Iris pigment epithelial cell (primary cell): ENCODE data around the gene PPP1R3F.
"Not testable (repeated sequence)": the region's sequence is repeated elsewhere in the genome, so short reads cannot be mapped to it uniquely, and the experiment has no call there.

ENCODE experiments used
- DNase-seq: peaks from one replicate; pipeline ENCODE4 v3.0.0-alpha.2; 2011; ENCODE audit warnings: low read depth

The PPP1R3F gene

DNA sequence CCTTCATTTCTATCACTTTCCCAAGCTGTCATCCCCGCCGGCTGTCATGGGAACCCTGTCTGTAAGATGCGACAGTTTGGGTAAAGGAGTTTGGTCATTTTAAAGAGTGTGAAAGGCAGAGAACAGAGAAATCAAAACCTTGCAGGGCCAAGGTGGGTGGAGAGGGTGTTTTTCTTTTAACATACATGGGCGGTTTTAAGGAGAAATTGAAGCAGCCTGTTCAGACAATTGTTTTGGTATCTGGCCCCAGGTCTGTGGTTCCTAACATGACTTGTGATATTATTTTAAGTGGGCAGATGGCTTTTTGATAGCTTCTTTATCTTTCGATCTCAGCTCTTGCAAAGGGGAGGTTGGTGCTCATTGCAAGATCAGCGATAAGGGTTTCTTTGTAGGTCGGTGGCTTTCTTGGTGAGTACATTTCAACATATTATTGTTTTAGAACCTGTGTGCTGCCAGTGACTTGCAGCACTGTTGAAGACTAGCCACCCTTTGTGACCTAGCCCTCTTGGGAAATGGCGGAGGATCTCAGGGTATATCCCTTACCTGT lies 3.7 kb downstream of the PPP1R3F start:
- DNase-seq: no peak

DNA sequence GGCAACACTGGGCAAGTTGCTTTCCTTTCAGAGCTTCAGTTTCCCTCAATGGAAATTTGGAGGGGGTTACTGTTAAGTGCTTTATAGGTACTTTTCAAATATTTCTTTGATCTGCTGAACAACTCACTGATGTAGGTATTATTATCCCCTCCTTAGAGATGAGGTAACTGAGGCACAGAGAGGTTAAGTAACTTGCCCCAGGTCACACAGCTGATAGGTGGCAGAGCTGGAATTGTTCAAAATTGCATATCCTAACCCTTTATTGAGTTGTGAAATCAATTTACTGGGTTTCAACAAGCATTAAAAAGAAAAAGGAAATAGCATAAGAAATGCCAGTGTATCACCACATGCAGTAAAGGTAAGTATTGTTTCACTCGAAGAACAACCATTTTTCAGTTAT lies 6.6 kb downstream of the PPP1R3F start:
- no peak for DNase-seq

DNA sequence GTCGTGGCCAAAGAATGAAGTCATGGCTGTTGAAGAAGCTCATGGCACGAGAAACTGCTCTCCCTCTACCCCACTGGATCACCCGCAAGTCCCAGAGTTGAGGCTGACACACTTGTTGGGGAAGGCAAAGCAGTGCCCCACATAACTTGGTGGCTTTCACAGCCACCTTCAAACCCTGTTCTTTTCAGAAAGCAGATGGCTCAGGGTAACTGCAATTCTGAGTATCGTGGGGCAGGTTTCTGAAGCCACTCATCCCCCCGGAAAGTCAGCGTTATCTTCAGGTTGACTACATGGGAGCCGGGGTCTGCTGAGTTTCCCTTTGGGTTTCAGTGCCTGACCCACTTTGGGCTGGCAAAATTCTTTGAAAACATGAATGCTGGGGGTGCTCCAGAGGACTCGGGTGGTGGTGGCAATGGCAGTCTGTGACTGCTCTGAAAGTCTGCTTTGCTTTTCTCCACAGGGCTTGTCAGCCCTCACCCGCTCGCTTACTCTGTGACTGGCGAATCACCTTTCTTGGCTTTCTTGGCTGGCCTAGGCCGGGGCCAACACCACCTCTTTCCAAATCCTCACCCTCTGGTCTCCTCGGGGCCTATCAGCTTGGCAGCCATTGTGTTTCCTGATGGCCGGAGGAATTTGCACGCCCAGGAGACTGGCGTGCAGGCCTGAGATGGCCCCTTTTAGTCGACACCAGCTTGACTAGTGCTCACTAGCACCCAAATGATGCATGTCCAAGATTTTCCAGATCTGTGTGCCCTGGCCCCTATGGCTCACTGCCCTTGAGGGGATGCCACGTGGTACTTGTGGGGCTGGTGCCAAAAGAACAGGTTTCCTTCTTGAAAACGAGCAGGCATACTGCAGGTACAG lies 7.3 kb downstream of the PPP1R3F start:
- peak; percentile 11 for DNase-seq

DNA sequence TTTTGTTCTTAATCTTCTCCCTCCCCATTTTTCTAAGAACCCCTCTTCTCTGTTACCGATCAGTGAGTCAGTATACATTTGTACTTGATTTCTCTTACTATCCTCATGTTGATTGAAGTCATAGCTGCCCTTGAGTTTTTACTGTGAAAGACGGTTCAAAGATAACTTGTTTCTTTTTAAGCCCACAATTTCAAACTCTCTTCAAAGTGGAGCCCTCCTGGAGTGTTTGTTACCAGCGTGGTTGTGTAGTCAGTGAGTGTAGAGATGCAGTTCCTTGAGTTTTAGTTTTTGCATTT lies 7.9 kb downstream of the PPP1R3F start:
- DNase-seq: no peak

GRCh38 chrX:49278081-49278480 lies 8.5 kb downstream of the PPP1R3F start:
- DNase-seq: no peak

GRCh38 chrX:49282647-49283011 lies 13.0 kb downstream of the PPP1R3F start:
- peak; percentile 20 for DNase-seq

DNA sequence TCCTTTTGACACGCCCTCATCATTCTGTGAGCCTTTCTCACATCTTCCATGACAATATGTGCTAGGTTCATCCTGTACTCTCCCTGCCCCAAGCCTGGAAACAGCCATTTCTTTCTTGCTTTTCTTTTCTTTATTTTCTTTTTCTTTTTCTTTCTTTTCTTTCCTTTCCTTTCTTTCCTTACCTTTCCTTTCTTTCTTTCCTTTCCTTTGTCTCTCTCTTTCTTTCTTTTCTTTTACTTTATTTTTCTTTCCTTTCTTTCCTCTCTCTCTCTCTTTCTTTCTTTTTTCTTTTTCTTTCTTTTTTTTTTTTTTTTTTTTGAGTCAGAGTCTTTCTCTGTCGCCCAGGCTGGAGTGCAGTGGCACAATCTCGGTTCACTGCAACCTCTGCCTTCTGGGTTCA lies 14.6 kb downstream of the PPP1R3F start:
- no peak for DNase-seq

GRCh38 chrX:49286136-49286535 lies 16.5 kb downstream of the PPP1R3F start:
- no peak for DNase-seq

DNA sequence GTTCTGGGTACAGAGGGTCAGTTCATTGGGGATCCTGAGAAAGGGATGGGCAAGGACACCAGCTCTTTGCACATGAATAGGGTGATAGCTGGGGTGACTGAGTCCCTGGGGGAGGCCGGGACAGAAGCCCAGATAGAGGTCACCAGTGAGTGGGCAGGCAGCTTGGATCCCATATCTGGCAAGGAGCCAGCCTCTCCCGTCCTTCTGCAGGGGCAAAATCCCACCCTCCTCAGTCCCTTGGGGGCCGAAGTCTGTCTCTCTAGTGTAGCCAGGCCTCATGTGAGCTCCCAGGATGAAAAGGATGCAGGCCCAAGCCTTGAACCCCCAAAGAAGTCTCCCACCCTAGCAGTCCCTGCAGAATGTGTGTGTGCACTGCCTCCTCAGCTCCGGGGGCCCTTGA lies 17.0 kb downstream of the PPP1R3F start:
- no peak for DNase-seq

DNA sequence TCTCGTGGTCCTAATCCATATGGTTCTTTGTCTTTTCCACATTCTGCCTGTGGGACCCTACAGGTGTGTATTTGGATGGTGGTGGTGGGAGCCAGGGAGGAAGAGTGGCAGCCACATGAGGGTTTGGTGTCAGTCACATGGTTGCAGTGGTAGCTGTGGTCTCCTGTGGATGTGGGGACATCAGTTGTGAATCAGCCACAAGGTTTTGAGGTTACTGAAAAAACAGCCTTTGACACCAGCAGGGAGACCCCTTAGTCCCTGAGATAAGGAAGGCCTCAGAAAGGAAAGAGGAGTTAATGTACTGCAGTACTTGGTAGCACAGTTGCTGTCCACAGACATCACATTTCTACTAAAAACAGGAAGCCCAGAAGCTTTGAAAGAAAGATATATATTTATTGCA lies 18.1 kb downstream of the PPP1R3F start:
- no peak for DNase-seq

- no peak for DNase-seq
Measured at GRCh38 chrX:49290215-49290614, 20.6 kb downstream of the PPP1R3F start.

- peak; percentile 47 for DNase-seq
Measured at GRCh38 chrX:49291615-49292337, 22.2 kb downstream of the PPP1R3F start.

DNA sequence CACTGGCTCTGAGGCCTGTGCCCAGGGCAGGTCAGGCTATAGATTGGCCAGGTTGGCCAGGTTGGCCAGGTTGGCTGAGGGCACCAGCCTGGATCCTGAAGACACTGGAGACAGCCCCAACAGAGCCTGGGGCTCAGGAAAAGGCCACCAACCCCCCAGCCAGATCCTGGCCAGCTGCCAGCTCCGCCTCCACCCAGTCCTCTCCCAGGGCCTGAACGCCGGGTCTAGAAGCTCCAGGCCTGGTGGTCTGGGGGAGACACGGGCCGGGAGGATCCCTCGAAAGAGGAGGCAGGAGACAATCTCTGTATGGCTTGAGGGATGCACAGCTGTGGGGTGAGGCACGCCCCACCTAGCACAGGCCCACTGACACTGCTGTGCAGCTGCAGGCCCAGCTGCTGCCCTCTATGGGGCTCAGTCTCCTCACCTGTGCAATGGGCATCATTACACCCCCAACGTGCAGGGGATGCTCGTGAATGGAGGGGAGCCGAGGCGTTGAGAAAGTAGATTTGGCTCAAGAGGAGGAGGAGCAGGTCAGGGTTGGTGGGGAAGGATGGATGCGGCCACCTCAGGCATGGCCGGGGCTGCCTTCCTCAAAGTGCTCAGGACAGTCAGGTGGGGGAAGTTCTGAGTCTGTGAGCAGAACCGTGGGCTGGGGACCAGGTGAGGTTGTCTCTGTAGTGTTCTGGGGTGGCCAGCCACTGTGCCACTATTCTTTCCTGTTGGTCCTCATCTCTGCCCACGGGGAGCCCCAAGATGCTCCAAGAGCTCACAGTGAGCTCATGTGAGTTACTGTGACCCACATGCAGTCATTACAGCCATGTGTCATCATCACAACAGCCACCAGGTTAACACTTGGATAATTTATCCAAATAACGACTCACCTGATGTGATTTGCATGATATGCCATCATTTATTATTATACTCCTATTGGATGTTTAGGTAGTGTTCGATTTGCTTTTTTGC lies 23.1 kb downstream of the PPP1R3F start:
- no peak for DNase-seq

- DNase-seq: not testable (repeated sequence)
Measured at GRCh38 chrX:49299293-49299692, 29.7 kb downstream of the PPP1R3F start.

GRCh38 chrX:49300703-49301102 lies 31.1 kb downstream of the PPP1R3F start:
- no peak for DNase-seq

GRCh38 chrX:49303346-49303745 lies 33.8 kb downstream of the PPP1R3F start, which contains the start of gene GAGE10:
Gene GAGE10, plus strand, starts transcription at chrX:49303646. Its CDS starts 1,214 bp downstream, at chrX:49304860.
- no peak for DNase-seq

GRCh38 chrX:49307775-49308174 lies 38.2 kb downstream of the PPP1R3F start:
- DNase-seq: not testable (repeated sequence)

DNA sequence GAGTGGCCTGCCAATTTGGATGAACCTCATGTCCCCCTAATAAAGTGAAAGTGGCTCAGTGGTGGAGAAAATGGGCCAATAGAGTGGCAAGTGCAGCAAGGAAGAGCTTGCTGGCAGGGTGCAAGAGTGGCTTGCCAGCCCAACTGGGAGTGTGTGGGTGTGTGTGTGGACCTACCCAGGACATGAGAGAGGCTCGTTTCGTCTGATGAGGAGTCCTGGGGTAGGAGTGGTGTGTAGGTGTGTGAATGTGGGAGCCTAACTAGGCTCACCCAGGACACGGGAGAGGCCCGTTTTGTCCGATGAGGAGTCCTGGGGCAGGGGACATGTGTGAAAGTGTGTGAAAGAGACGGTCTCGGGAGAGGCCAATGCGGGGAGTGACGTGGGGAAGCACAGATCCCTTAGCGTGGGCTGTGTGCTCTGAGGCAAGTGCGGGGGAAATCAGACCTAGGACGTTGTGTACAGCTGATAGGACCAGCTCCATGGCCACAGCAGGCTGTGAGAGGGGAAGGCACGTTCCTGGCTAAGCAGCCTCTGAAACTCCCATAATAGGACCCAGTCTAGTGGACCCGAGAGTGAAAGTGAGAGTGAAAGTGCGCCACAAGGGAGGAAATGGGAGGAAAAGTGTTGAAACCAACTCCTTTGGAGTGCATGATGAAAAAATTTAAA lies 39.1 kb downstream of the PPP1R3F start:
- DNase-seq: peak; percentile 9

DNA sequence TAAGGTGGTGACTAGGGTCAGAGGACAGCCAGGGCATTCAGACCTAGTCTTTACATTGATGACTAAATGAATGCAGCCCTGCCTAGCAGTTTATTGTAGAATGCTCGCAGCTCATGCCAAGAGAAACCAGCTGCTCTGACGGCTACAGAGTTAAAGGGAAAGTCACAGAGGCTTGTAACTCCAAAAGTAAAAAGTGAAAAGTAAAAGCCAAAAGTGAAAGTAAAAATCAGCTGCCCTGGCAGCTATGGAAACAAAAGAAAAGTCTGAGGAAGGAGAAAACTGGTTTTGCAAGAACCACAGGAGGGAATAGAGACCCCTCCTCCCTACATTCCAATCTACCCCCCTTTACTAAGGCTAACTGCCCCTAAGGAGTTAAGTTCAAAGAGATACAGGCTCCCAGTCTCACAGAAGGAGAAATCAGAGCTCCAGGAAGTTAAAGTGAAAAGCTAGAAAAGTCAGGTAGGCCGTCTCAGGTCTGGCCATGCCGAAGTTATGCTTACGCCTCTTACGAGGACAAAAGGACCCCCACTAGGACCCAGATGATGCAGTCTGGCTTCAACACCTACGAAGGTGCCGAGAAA lies 39.9 kb downstream of the PPP1R3F start:
- peak; percentile 22 for DNase-seq

- no peak for DNase-seq
Measured at GRCh38 chrX:49310371-49310770, 40.8 kb downstream of the PPP1R3F start.

- no peak for DNase-seq
Measured at GRCh38 chrX:49312176-49312575, 42.6 kb downstream of the PPP1R3F start.
